Measurements from ENCODE around the gene COMMD2.

The COMMD2 gene

DNA sequence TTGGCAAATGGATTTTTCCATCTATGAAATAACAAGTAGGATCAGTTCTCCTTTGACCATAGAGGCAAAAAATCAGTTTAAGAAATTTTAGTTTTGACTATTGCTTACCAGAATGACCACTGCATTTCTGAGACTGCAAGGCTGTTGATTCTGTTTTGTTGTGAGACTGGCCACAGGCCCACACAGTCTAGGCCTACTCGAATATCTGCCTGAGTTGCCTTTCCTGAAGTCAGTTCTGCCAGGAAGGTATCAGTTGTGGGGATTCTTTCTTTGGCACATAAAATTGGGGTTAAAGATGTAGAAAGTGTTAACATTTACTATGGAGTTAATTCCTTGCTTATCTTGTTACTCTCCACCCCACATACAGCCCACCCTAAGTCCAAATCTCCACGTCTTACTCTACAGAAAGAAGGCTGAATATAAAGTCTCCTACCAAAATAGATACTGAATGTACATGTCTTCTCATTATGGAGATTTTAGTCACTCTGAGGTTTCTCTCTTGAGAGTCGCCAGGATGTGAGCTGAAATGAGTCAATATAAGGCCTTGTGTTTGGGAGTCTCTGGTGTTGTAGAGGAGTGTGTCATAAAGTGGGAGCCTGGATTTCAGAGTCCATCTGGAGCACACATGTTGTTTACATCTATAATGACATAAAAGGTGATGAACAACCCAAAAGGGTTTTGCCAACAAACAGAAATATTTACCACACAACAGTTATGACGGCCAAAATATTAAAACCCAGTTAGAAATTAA lies 49.4 kb downstream of the COMMD2 start:
- no peak for DNase-seq

DNA sequence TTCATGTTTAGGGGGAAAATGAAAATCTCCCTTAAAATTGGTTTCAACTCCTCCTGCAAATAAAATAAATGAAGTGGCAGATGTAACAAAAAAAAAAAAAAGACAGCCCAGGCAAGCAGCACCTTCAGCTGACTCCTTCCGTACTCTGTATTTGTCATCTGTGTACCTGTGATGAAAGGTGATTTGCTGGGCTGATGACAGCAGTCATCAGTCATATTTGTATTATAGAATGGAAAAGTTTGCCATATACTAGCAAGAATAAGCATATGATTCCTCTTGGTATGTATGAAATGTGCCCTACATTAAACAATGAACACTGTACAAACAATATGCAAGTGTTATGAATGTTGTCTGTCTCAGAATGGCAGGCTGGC lies 50.3 kb downstream of the COMMD2 start:
- DNase-seq = no peak

DNA sequence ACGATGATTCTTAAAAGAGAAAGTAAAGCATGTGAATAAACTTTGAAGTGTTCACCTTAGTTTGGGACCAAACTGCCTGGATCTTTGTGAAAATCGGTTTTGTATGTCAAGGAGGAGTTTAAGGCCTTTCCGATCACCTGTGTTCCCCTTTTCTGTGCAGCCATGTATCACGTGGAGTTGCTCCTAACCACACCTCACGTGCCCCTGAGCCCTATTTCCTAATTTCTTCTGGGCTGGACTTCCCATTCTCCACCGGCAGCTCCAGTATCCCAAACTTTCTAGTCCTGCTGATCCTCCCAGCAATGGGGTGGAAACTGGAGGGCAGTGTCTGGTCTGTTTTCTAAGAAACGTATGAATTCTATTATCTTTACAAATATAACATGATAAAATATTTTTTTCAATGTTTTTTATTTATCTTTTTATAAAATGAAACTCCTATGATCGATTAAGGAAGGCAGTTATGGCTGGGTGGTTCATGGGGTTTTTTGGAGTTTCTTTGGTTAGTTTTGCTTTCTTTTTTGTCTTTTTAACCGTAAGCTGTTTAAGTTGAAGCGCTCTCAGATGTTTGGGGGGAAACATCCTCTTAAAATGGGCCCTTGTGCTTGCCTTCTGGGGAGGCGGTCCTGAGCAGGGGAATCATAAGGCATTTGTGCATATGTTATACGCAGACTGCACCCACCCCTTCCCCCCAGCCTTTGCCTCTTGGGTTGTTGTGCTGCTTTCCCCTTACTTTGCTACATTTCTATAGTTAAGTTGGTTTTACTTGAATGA lies 50.9 kb downstream of the COMMD2 start:
- no peak for DNase-seq

Data from SHP77 (cell line).